ENCODE measurements around the gene TMCC3. TPM values are rescaled to one million over a fixed set of nuclear protein-coding genes. Genes with fewer than 3 reads are reported as not detected.

TMCC3 gene
- total and polyA plus RNA-seq, 2 of the 13 experiments (the other 11 are each of a cell fraction or from before 2014, with no cell fraction given), result not detected

GRCh38 chr12:94676922-94677321, 26.6 kb upstream of the TMCC3 start (continued):
- TF ChIP-seq TRAFD1 (CRISPR knock-in tag; IDR thresholded peaks at IDR 0.05; ENCODE audit: borderline replicate concordance) (no peak), MTERF4 (CRISPR knock-in tag; IDR thresholded peaks at IDR 0.05) (no peak), TCF7L2 (IDR thresholded peaks at IDR 0.05; ENCODE audit: low read depth, low read length) (no peak)

- Histone ChIP-seq H3K9me3 (ENCODE audit: low read length) (no peaks in the 10 kb centered on the region), H3K27ac (ENCODE audit: extremely low read length, insufficient read depth, low read length) (no peak overlapping the region), H3K4me3 (replicated peaks in 1 of 3; ENCODE audit: insufficient read depth in 1 of 3, low read depth in 2 of 3, low read length in 3 of 3) (no peak overlapping the region), H2AFZ (ENCODE audit: low read length) (no peak overlapping the region), H3K4me1 (ENCODE audit: insufficient read depth, low read length) (no peaks in the 10 kb centered on the region), H3K36me3 (replicated peaks in 1 of 2; ENCODE audit: control insufficient read depth in 1 of 2, insufficient read depth in 2 of 2, low read length in 2 of 2) (no peaks in the 10 kb centered on the region), H3K9ac (ENCODE audit: insufficient read depth, low read depth, low read length) (no peak overlapping the region), H3K27me3 (ENCODE audit: control insufficient read depth in 1 of 2, insufficient read depth in 2 of 2, low read length in 2 of 2) (peaks cover 0 to 2% of the 10 kb centered on the region in 2 experiments; a peak in 2 of 5 replicates), H3K79me2 (ENCODE audit: insufficient read depth, low read length) (no peaks in the 10 kb centered on the region), H3K4me2 (ENCODE audit: low read depth, low read length) (no peak overlapping the region), H4K20me1 (ENCODE audit: insufficient read depth, low read length) (no peaks in the 10 kb centered on the region)
- intact Hi-C loops (cut with micrococcal nuclease; ENCODE audit: unreplicated experiment), result no loop called here
- WGBS (ENCODE audit: low lambda C conversion rate), result 43% methylated on average over 9 of the region's 9 CpGs
- FAIRE-seq (no peak), DNase-seq (ENCODE audit: low spot score) (no peak), ATAC-seq (no peak)
- ChIA-PET CTCF (ENCODE audit: low intra/inter-chr PET ratio, low total read pairs) (no interaction called here), POLR2A (no interaction called here)
- no TSS peak for BruUV-seq (replicated peaks)
- in situ Hi-C loops (cut with HindIII; ENCODE audit: extremely low pct_ligation_motif_present, low pct_unique_long_range_greater_than_20kb), result no loop called here
- TF ChIP-seq ZSCAN30 (CRISPR knock-in tag; IDR thresholded peaks at IDR 0.05) (no peak), REST (IDR thresholded peaks at IDR 0.05; ENCODE audit: borderline replicate concordance in 1 of 2, low read depth in 1 of 2, low read length in 2 of 2) (no peak), SMC3 (IDR thresholded peaks at IDR 0.05; ENCODE audit: low read length) (no peak), JUND (CRISPR knock-in tag; IDR thresholded peaks at IDR 0.05) (no peak), HOXA3 (CRISPR knock-in tag; IDR thresholded peaks at IDR 0.05) (no peak), ZNF850 (CRISPR knock-in tag; conservative IDR thresholded peaks at IDR 0.05) (no peak), EZH2 (conservative IDR thresholded peaks at IDR 0.05; ENCODE audit: low read depth, low read length) (no peak), TFDP1 (CRISPR knock-in tag; IDR thresholded peaks at IDR 0.05; ENCODE audit: borderline replicate concordance) (no peak), NPAS2 (CRISPR knock-in tag; IDR thresholded peaks at IDR 0.05; ENCODE audit: borderline replicate concordance) (no peak)
Measured at GRCh38 chr12:94676031-94676641, 25.8 kb upstream of the TMCC3 start.
